ENCODE measurements around the gene MED8.

DNA sequence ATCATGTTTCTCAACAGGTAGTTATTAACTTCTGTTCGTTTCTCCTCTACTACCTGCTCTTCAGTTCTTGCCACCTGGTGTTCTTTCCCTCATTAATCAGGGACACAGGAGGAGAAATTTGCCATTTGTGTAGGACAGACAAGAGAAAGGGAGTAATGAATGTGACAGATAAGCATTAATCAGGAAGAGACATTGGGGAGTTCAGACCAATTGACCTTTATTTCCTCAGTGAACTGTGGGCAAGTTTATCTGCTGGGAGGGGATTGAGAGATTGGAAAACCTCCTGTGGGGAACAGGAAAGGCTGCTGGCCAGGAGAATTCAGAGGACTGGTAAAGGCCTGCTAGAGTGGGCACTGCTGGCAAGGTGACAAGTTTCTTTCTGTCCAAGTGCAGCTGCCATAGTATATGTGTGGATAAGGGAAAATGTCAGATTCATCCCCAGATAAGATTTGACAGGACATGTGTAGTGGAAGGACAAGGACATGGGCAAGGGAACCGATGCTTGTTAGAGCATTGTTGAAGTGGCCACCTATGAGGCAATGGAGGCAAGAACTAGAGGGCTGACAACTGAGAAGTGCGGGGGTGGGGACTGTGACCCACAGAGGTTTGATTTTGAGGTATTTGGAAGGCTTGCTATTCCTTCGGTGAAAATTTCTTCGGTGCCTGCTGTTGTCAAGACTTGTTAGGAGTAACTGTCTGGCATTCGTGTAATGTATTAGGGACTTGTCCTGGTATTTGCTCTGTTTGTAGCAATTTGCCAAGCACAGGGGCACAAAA, 12.7 kb upstream of the MED8 start:
- TF ChIP-seq, protein P1, sequence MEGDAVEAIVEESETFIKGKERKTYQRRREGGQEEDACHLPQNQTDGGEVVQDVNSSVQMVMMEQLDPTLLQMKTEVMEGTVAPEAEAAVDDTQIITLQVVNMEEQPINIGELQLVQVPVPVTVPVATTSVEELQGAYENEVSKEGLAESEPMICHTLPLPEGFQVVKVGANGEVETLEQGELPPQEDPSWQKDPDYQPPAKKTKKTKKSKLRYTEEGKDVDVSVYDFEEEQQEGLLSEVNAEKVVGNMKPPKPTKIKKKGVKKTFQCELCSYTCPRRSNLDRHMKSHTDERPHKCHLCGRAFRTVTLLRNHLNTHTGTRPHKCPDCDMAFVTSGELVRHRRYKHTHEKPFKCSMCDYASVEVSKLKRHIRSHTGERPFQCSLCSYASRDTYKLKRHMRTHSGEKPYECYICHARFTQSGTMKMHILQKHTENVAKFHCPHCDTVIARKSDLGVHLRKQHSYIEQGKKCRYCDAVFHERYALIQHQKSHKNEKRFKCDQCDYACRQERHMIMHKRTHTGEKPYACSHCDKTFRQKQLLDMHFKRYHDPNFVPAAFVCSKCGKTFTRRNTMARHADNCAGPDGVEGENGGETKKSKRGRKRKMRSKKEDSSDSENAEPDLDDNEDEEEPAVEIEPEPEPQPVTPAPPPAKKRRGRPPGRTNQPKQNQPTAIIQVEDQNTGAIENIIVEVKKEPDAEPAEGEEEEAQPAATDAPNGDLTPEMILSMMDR (IDR thresholded peaks at IDR 0.05; ENCODE audit: insufficient read depth, low read length) = no peak
- TF ChIP-seq GABPA (IDR thresholded peaks at IDR 0.05; ENCODE audit: low read depth) = no peak
